ENCODE data around the gene PLEKHG4B. TPM values are rescaled to one million over a fixed set of nuclear protein-coding genes. Genes with fewer than 3 reads are reported as not detected.

The PLEKHG4B gene
- total RNA-seq, 1 experiment from 2014 or later = 44.3 TPM

- H3K4me3 Mint-ChIP-seq = no peak overlapping the region
- Histone ChIP-seq H3K4ac (ENCODE audit: low read depth, low read length) (no peak overlapping the region), H3K4me2 (ENCODE audit: insufficient read depth, insufficient read length, low read length) (no peak overlapping the region), H4K8ac (replicated peaks; ENCODE audit: insufficient read length, low read depth, low read length) (no peak overlapping the region), H2BK5ac (ENCODE audit: insufficient read length, low read length) (no peak overlapping the region), H3K27ac (ENCODE audit: insufficient read length, low read depth, low read length) (no peak overlapping the region), H3K79me2 (ENCODE audit: insufficient read depth, low read length) (no peaks in the 10 kb centered on the region), H2AK5ac (ENCODE audit: insufficient read length, low read length) (no peak overlapping the region), H2BK20ac (ENCODE audit: low read depth, low read length, poor library complexity, severe bottlenecking) (no peak overlapping the region), H3K14ac (ENCODE audit: insufficient read depth, low read length) (no peak overlapping the region), H3K4me1 (ENCODE audit: insufficient read depth, low read length) (0 out of 2 replicates have a peak, but pooled peaks cover 3% of the 10 kb centered on the region), H3K23ac (ENCODE audit: insufficient read length, low read depth, low read length) (no peak overlapping the region), H3K23me2 (ENCODE audit: insufficient read length, low read depth, low read length, poor library complexity, severe bottlenecking) (no peaks in the 10 kb centered on the region), H2BK15ac (ENCODE audit: low read depth, low read length) (no peak overlapping the region), H3K27me3 (ENCODE audit: insufficient read depth, low read length) (no peaks in the 10 kb centered on the region), H4K91ac (ENCODE audit: insufficient read length, low read depth, low read length) (no peak overlapping the region), H4K5ac (ENCODE audit: insufficient read length, low read depth, low read length) (no peak overlapping the region), H2BK120ac (ENCODE audit: low read depth, low read length, poor library complexity, severe bottlenecking) (no peak overlapping the region), H3K9ac (ENCODE audit: extremely low read depth, insufficient read length, low read length) (no peak overlapping the region), H3K56ac (ENCODE audit: insufficient read length, low read depth, low read length) (no peak overlapping the region), H3K9me3 (ENCODE audit: control insufficient read depth, low read depth, low read length) (no peaks in the 10 kb centered on the region), H3K18ac (ENCODE audit: insufficient read length, low read depth, low read length) (no peak overlapping the region), H2AFZ (ENCODE audit: low read length) (no peak overlapping the region), H3T11ph (ENCODE audit: low read length) (no peak overlapping the region), H2BK12ac (ENCODE audit: insufficient read length, low read depth, low read length) (no peak overlapping the region), H3K79me1 (ENCODE audit: insufficient read depth, low read depth, low read length, poor library complexity, severe bottlenecking) (no peaks in the 10 kb centered on the region), H4K20me1 (ENCODE audit: control insufficient read depth, insufficient read depth, insufficient read length) (no peaks in the 10 kb centered on the region)
- no CpG with 5 or more reads among the region's 10 CpGs for WGBS (ENCODE audit: extremely low coverage, insufficient read length, low lambda C conversion rate)
- peaks cover 0 to 5% (median 5%) of the 10 kb centered on the region in 3 experiments; a peak in 3 of 7 replicates for H3K36me3 Mint-ChIP-seq (ENCODE audit: insufficient read depth in 1 of 3, low read depth in 3 of 3)
- peaks cover 9 to 13% of the 10 kb centered on the region in 2 experiments for H3K4me1 Mint-ChIP-seq
- H3K27me3 Mint-ChIP-seq (ENCODE audit: low read depth) = peaks cover 9% of the 10 kb centered on the region
- no peak for DNase-seq
- TF ChIP-seq, protein P1, sequence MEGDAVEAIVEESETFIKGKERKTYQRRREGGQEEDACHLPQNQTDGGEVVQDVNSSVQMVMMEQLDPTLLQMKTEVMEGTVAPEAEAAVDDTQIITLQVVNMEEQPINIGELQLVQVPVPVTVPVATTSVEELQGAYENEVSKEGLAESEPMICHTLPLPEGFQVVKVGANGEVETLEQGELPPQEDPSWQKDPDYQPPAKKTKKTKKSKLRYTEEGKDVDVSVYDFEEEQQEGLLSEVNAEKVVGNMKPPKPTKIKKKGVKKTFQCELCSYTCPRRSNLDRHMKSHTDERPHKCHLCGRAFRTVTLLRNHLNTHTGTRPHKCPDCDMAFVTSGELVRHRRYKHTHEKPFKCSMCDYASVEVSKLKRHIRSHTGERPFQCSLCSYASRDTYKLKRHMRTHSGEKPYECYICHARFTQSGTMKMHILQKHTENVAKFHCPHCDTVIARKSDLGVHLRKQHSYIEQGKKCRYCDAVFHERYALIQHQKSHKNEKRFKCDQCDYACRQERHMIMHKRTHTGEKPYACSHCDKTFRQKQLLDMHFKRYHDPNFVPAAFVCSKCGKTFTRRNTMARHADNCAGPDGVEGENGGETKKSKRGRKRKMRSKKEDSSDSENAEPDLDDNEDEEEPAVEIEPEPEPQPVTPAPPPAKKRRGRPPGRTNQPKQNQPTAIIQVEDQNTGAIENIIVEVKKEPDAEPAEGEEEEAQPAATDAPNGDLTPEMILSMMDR (conservative IDR thresholded peaks at IDR 0.05) = no peak
- no peak overlapping the region for H3K27ac Mint-ChIP-seq
- H3K9me3 Mint-ChIP-seq = no peaks in the 10 kb centered on the region
Observed at GRCh38 chr5:189486-189885, 97.5 kb downstream of the PLEKHG4B start.

All from H9 (cell line).